HT1080 (cell line): Measurements from ENCODE around the gene PPARA. TPM values are rescaled to one million over a fixed set of nuclear protein-coding genes. Genes with fewer than 3 reads are reported as not detected.
"Not testable (repeated sequence)": the region's sequence is repeated elsewhere in the genome, so short reads cannot be mapped to it uniquely, and the experiment has no call there.

Source experiments
- DNase-seq: peaks from one replicate; pipeline ENCODE4 v3.0.0-alpha.2; 2015; ENCODE audit warnings: low read depth
- total RNA-seq: library from RNA; depleted of rRNA; stranded (reverse); fragments of >200 nt; shearing (Covaris generic); gene quantifications from 2 replicates; pipeline ENCODE4 v1.2.3, GENCODE V29; 2014

PPARA gene
- total RNA-seq, 1 experiment from 2014 or later = 4.3 TPM

DNA sequence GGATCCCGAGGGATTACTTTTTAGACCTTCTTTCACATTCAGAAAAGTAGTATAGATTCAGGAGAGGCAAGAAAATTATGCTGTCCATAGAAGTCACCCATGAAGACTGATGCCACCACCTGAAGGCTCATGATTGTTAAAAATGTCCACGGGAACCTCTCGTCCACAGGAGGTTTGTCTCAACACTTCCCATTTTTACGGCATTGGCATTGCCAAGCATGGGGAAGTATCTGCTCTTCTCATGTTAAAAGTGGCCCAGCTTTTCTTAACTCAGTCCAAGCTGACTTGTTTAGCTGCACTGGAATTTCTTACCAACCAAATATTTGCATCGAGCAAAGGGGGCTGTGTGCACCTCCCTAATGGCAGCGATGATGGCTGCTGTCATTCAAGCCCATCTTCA, 90.2 kb downstream of the PPARA start:
- no peak for DNase-seq

DNA sequence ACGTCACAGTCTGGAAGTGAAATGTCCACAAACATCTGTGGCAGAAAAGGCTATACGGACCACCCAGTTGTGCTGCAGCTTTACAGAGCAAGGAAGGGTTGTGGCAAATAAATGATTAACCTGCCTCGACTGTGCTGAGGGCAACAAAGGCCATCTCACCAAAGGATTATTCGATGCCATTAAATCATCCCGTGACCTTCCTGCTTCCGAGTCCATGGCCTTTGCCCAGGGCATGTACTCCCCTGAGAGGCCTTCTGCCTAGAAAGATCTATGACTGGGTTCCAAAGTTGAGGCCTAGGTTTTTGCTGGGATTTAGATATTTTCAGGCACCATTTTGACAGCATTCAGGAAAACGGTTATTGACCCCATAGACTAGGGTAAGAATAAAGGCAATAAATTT, 90.6 kb downstream of the PPARA start:
- DNase-seq = no peak

- no peak for DNase-seq
These were observed 91.2 kb downstream of the PPARA start for GRCh38 chr22:46241396-46242007.

DNA sequence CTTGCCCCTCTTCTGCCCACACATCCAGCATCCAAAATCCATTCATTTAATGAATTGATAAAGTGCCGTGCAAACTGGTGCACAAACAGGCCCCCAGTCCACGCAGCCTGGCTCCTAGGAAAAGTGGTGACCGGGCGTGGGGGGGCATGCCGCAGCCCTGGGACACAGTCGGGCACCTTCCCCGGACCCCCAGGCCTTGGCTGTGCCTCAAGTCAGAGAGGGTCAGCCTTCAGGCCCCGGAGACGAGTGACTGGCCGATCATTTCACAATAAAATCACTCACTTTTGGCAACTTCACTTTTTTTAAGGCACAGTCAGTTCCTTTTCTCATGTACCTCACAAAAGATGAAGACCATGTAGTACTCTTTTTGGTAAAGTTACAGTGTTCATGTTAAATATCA, 91.8 kb downstream of the PPARA start:
- no peak for DNase-seq

DNA sequence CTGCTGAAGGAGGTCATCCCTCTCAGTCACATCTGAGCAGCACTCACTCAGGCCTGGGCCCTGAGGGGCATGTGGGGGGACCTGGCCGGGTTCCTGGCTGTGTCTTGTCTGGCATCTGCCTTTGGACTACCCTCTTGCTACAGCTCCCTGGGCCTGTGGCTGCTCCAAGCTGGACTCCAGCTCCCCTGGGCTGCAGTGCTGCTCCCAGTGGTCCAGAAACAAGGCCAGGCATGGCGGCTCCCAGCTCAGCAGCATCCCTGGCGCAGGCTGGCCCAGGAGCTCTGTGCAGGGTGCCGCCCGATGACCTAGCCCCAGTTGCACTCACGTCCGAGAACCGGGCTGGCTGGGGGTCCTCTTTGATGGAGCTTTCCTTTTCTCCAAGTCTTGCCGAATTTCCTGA, 94.4 kb downstream of the PPARA start:
- DNase-seq = no peak

DNA sequence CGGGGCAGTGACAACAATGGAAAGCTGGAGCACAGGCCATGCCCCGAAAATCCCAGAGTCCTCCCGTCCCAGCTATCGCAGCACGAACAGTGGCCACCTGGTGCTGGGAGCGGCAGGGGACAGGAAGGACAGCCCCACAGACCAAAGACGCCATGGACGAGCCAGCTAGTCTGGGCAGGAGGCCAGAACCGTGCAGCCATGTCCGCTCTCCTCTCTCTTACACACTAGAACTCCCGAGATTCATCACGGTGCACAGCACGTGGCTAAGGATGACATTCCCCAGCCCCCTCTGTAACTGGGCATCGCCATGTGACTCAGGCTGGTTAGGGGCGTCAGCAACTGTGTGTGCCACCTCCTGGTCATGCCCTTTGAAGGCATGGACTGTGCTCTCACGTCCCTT, 95.2 kb downstream of the PPARA start:
- no peak for DNase-seq

DNA sequence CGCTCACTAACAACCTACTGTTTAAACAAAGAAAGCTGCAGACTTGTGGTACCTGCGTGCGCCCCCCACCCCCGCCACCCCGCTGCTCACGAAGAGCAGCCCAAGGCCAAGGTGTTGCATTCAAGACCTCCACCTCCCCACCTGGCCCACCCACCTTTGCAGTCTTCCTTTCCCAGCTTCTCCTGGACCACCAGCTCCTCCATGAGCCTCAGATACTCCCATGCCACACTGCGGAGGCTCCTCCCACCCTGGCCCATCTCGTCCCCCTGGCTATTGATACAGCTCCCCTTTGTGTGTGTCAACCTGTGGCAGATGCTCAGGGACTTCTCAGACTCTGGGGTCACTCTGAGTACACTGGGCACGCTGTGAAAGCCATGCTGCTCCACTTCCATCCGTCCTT, 95.9 kb downstream of the PPARA start:
- DNase-seq = no peak

DNA sequence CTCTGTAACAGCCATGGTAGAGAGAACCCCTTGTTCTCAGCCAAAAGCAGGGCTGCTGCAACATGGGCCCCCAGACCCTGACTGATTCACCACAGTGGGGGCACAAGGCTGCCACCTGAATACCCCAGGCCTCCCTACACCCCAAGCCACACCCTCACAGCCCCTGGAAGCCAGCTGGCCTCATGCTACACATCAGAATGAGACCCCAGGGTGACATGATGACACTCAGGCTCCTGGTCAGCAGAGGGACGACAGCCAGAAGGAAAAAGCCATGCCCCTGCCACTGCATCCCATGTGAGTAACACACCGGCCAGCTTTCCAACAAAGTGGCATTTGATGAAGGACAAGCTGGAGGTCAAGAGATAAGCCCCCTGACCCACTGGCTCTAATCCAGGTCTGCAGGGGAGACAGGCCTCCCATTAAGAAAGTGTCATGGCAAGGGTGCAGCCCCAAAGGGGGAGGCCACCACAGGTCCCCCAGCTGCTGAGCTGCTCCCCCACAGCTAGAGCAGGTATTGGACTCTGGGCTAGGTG, 97.2 kb downstream of the PPARA start:
- DNase-seq = no peak

DNA sequence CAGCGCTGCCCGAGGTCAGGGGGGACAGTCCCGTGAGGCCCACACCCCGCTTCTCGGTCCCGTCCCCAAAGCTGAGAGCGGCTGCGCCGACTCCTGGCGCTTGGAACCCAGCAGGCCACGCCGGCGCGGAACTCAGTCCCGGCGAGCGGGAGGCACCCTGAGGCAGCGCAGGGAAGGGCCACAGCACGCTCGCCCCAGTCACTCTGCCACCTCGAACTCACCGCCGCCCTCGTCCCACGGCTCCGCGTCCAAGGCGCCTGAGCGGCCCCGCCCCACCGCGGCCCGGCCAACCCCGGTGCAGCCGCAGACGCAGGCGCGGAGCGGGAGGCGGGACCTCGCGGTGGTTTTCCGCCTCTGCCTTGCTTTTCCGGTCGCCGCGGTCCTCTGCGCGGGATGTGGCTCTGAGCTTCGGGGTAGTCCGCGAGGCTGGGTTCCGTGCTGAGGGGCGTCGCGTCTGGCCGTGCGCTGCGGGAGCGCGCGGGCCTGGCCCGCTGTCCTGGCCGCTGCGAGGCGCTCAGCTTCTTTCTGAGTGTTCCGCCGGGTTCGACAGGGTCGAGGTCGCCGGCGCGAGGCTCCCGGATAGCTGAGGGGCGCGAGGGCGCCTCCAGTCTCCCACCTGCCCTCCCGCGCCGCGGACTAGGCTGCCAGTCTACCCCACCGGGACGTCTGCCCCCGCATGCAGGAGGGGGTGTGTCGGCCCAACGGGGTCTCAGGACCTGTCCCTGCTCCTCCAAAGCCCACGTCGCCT, 99.9 kb downstream of the PPARA start, which contains the start of gene CDPF1:
Gene CDPF1 (minus strand): TSS at position 259 of the 748 bp plus-strand sequence. CDS start 2,009 bp downstream, outside the sequence.
- peak; percentile 87 for DNase-seq

DNA sequence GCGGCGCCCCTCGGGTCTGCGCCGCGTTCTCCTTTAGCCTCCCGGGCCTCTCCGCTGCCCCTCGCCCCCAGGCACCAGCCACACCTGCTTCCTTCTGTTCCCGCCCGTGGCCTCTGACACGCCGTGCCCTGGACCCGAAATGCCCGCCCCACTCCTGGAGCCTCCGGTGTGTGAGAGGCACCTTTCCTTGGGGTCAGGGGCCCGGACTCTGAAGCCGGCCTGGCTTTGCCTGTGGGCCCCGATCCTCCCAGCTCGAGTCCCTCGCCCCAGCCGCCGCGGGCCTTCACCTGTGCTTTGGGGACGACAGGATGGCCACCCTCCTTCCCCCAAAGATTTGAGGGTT, 100.4 kb downstream of the PPARA start:
- no peak for DNase-seq

GRCh38 chr22:46251266-46251665, 100.9 kb downstream of the PPARA start:
- DNase-seq = no peak

GRCh38 chr22:46251816-46252380, 101.6 kb downstream of the PPARA start:
- no peak for DNase-seq

DNA sequence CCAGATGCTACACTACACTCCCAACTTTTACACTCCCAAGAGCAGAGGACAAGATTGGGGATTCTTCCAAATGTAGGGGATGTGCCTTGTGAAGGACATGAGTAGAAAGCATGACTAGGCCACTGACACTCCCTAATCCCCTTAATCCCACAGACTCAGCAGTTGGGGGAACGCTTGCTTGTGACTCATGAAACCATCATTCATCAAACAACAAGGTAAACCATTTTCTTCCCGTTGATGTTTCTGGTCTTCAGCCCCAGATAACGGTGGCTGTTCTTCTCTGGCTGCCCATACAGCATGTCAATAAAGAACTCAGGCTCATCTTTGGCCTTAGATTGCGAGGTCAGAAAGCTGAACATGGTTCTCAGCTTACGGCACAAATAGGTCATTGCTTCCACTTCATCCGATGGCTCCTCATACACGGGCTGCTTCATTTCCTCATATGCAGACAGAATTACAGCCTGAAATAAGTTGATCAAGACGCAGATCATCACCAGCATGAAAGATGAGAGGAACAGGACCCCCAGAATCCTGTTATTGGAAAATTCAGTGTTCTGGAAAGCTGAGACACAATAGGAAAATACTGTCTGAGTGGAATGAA, 106.1 kb downstream of the PPARA start:
- DNase-seq = peak; percentile 54

DNA sequence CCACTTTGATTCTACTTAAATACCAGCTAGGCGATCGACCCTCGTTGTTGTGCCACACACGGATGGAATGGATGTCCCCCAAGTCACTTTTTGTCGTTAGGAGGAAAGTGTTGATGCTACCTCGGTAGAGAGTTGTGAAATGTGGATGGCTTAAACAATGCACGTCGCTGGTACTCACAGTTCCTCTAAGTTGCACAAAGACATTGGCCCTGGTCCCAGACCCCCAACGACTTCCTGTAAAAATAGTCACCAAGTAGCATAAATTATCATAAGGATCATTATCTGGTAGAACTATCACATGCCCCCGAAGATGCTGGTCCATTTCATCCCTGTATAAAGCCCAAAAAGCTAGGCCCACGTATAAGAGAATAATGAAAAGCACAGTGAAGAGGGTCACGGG, 109.0 kb downstream of the PPARA start:
- no peak for DNase-seq

GRCh38 chr22:46260038-46260437, 109.7 kb downstream of the PPARA start:
- no peak for DNase-seq

GRCh38 chr22:46262449-46263215, 112.3 kb downstream of the PPARA start:
- DNase-seq = no peak

- no peak for DNase-seq
These were observed 112.9 kb downstream of the PPARA start, which contains the start of gene PKDREJ for GRCh38 chr22:46263216-46263590. PKDREJ (minus strand) TSS chr22:46263343; CDS start chr22:46263322, 21 bp downstream.

GRCh38 chr22:46264520-46264919, 114.2 kb downstream of the PPARA start:
- DNase-seq = not testable (repeated sequence)

DNA sequence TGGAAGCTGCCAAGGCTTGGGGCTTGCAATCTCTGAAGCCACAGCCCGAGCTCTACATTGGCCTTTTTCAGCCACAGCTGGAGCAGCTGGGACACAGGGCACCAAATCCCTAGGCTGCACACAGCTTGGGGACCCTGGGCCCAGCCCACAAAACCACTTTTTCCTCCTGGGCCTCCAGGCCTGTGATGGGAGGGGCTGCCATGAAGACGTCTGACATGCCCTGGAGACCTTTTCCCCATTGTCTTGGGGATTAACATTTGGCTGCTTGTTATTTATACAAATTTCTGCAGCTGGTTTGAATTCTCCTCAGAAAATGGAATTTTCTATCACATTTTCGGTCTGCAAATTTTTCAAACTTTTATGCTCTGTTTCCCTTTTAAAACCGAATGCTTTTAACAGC, 115.3 kb downstream of the PPARA start:
- DNase-seq = not testable (repeated sequence)

- peak; percentile 72 for DNase-seq
These were observed 117.3 kb downstream of the PPARA start, which contains the start of gene TTC38 for GRCh38 chr22:46267431-46268279. TTC38 (plus strand) TSS chr22:46268008; CDS start chr22:46268040, 32 bp downstream.
